H1 (cell line): Measurements from ENCODE around the gene AGT. TPM values are rescaled to one million over a fixed set of nuclear protein-coding genes. Genes with fewer than 3 reads are reported as not detected.

Experiments
- BCL11A ChIP-seq, 2 experiments: IDR thresholded peaks; one replicate each; pipeline ENCODE4 v1.6.1; 2011; ENCODE audit warnings: low read depth in 2 of 2, low read length in 2 of 2, mild to moderate bottlenecking in 2 of 2
- BRCA1 ChIP-seq: IDR thresholded peaks from 2 replicates; pipeline ENCODE4 v1.6.1; 2012; ENCODE audit warnings: low read depth, low read length, improper control_type of control experiment
- POU5F1 ChIP-seq: IDR thresholded peaks from 2 replicates; pipeline ENCODE4 v1.6.1; 2011; ENCODE audit warnings: low read depth, mild to moderate bottlenecking, low read length, moderate library complexity
- RXRA ChIP-seq: IDR thresholded peaks from 2 replicates; pipeline ENCODE4 v1.6.1; 2011; ENCODE audit warnings: low read depth, mild to moderate bottlenecking, low read length, moderate library complexity; ENCODE audit not compliant: insufficient read depth
- SIX5 ChIP-seq: IDR thresholded peaks from 2 replicates; pipeline ENCODE4 v1.6.1; 2011; ENCODE audit warnings: mild to moderate bottlenecking, low read depth, low read length
- YY1 ChIP-seq: IDR thresholded peaks from 2 replicates; pipeline ENCODE4 v1.6.1; 2011; ENCODE audit warnings: low read depth, mild to moderate bottlenecking, low read length
- polyA plus RNA-seq, 7 experiments: library from polyadenylated mRNA; depleted of rRNA in 3 of 7; stranded (reverse) in 5 of 7; unstranded in 2 of 7; fragments of >200 nt in 5 of 7; fragments of 200-250 nt in 2 of 7; gene quantifications; 1 replicate in 5 of 7; 2 replicates in 1 of 7; 4 replicates in 1 of 7; pipeline versions ENCODE4 v1.2.1 to v1.2.3, GENCODE V29; 2011 to 2013; ENCODE audit warnings: missing spikeins in 2 of 7, mixed read lengths in 2 of 7
- total RNA-seq: library from RNA; stranded (reverse); fragmentation: NEBNext Ultra II Directional; extraction: Animal tissue kit (Norgen Biotek cat#: 25700); gene quantifications from 2 replicates; pipeline ENCODE4 v1.2.1, GENCODE V29; 2021

Gene AGT
- total and polyA plus RNA-seq, 2 of the 8 experiments (the other 6 are each of a cell fraction or from before 2014, with no cell fraction given), result 0.20 TPM; not detected in 1

GRCh38 chr1:230674581-230674980 lies 39.3 kb downstream of the AGT start (continued):
- no peak for TF ChIP-seq RXRA
- TF ChIP-seq YY1, result no peak
- no peak for TF ChIP-seq BCL11A (IDR thresholded peaks at IDR 0.05; ENCODE audit: low read depth in 2 of 2, low read length in 2 of 2)
- TF ChIP-seq BRCA1, result no peak
- TF ChIP-seq SIX5, result no peak
- TF ChIP-seq POU5F1, result no peak
- TF ChIP-seq, all 59 proteins: peak for 0
